ENCODE results near the gene CYP4A11. TPM values are rescaled to one million over a fixed set of nuclear protein-coding genes. Genes with fewer than 3 reads are reported as not detected.
"Not testable (repeated sequence)": the region's sequence is repeated elsewhere in the genome, so short reads cannot be mapped to it uniquely, and the experiment has no call there.

CYP4A11 gene
- total RNA-seq, result not detected
- long read RNA-seq, result 0 reads

- DNase-seq (ENCODE audit: low spot score), result no peak
Observed at GRCh38 chr1:46941135-46941694, at the start of gene CYP4A11. TSS of gene CYP4A11 (minus strand) at chr1:46941476. CDS start at chr1:46941433, 43 bp downstream.

- DNase-seq (ENCODE audit: low spot score), result not testable (repeated sequence)
Observed at GRCh38 chr1:46990541-46990940, 49.3 kb upstream of the CYP4A11 start.

GRCh38 chr1:46983830-46984586, 42.7 kb upstream of the CYP4A11 start:
- DNase-seq (ENCODE audit: low spot score), result no peak

GRCh38 chr1:46983166-46983829, 42.0 kb upstream of the CYP4A11 start:
- DNase-seq (ENCODE audit: low spot score), result no peak

GRCh38 chr1:46969014-46969619, 27.8 kb upstream of the CYP4A11 start:
- DNase-seq (ENCODE audit: low spot score), result no peak

- DNase-seq (ENCODE audit: low spot score), result not testable (repeated sequence)
Observed at GRCh38 chr1:46962272-46962671, 21.0 kb upstream of the CYP4A11 start.

- no peak for DNase-seq (ENCODE audit: low spot score)
Observed at GRCh38 chr1:46961066-46961758, 19.9 kb upstream of the CYP4A11 start.

- no peak for DNase-seq (ENCODE audit: low spot score)
Observed at GRCh38 chr1:46960250-46960649, 19.0 kb upstream of the CYP4A11 start.

GRCh38 chr1:46955116-46955515, 13.8 kb upstream of the CYP4A11 start:
- DNase-seq (ENCODE audit: low spot score), result not testable (repeated sequence)

- not testable (repeated sequence) for DNase-seq (ENCODE audit: low spot score)
Observed at GRCh38 chr1:46953847-46954246, 12.6 kb upstream of the CYP4A11 start.

GRCh38 chr1:46949417-46949666, 8.1 kb upstream of the CYP4A11 start:
- not testable (repeated sequence) for DNase-seq (ENCODE audit: low spot score)

GRCh38 chr1:46948629-46949416, 7.5 kb upstream of the CYP4A11 start:
- no peak for DNase-seq (ENCODE audit: low spot score)

- not testable (repeated sequence) for DNase-seq (ENCODE audit: low spot score)
Observed at GRCh38 chr1:46947706-46948105, 6.4 kb upstream of the CYP4A11 start.

- no peak for DNase-seq (ENCODE audit: low spot score)
Observed at GRCh38 chr1:46942086-46942485, 810 bp upstream of the CYP4A11 start.

GRCh38 chr1:46940307-46940706, 969 bp downstream of the CYP4A11 start:
- no peak for DNase-seq (ENCODE audit: low spot score)

- no peak for DNase-seq (ENCODE audit: low spot score)
Observed at GRCh38 chr1:46937270-46937669, 4.0 kb downstream of the CYP4A11 start.

GRCh38 chr1:46936788-46937187, 4.5 kb downstream of the CYP4A11 start:
- no peak for DNase-seq (ENCODE audit: low spot score)

- DNase-seq (ENCODE audit: low spot score), result not testable (repeated sequence)
Observed at GRCh38 chr1:46934852-46935251, 6.4 kb downstream of the CYP4A11 start.

- not testable (repeated sequence) for DNase-seq (ENCODE audit: low spot score)
Observed at GRCh38 chr1:46932020-46932419, 9.3 kb downstream of the CYP4A11 start.

GRCh38 chr1:46931151-46931550, 10.1 kb downstream of the CYP4A11 start:
- no peak for DNase-seq (ENCODE audit: low spot score)

Data from mesenteric fat pad (tissue), 1 donor.